ENCODE results near the gene ADGRE3.
"Not testable (repeated sequence)": the region's sequence is repeated elsewhere in the genome, so short reads cannot be mapped to it uniquely, and the experiment has no call there.

ADGRE3 gene

DNA sequence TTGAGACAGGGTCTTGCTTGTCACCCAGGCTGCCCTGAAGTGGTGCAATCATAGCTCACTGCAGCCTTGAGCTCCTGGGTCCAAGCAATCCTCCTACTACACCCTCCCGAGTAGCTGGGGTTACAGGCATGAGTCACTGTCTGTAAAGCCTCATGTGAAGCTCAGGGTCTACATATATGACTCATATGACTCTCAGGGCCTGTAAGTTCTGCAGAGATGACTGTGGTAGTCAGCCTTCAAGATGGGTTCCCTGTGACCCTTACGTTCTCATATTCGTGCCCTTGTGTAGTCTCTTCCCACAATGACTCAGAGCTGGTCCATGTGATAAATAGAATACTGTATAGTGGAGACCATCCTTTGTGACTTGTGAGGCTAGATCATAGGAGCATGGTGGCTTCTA is 89.5 kb downstream of the ADGRE3 start:
- peaks cover 13% of the 10 kb centered on the region for H3K36me3 Mint-ChIP-seq
- peak overlapping the region; percentile 77 for H3K27ac Mint-ChIP-seq
- peak overlapping the region; percentile 27 for H3K4me3 Mint-ChIP-seq
- H3K4me1 Mint-ChIP-seq: peaks cover 30% of the 10 kb centered on the region
- H3K9me3 Mint-ChIP-seq: not testable (repeated sequence)
- ATAC-seq: peak; percentile 97
- peak in 1 of 2 donors; percentile 72 for DNase-seq (ENCODE audit: low spot score in 2 of 2)

DNA sequence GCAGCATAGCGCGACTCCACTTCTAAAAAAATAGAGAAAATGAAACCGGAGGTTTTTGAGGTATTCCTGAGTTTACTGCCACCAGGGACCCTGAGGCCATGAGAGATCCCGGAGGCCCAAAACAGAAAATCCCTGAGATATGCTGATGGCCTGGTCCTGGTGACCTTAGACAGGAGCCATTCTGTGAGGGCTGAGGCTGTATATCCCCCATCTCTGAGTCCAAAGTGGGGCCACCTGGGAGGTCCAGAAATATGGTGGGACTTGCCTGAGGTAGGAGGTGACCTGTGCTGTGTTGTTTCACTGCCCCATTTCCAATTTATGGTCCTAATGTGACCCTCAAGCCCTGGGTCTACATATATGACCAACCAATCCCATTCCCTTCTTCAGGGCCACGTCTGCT is 90.3 kb downstream of the ADGRE3 start:
- not testable (repeated sequence) for ATAC-seq; DNase-seq (ENCODE audit: low spot score in 2 of 2); H3K9me3 Mint-ChIP-seq; H3K27ac Mint-ChIP-seq
- H3K4me1 Mint-ChIP-seq: peaks cover 30% of the 10 kb centered on the region
- peaks cover 13% of the 10 kb centered on the region for H3K36me3 Mint-ChIP-seq
- peak overlapping the region; percentile 39 for H3K4me3 Mint-ChIP-seq

DNA sequence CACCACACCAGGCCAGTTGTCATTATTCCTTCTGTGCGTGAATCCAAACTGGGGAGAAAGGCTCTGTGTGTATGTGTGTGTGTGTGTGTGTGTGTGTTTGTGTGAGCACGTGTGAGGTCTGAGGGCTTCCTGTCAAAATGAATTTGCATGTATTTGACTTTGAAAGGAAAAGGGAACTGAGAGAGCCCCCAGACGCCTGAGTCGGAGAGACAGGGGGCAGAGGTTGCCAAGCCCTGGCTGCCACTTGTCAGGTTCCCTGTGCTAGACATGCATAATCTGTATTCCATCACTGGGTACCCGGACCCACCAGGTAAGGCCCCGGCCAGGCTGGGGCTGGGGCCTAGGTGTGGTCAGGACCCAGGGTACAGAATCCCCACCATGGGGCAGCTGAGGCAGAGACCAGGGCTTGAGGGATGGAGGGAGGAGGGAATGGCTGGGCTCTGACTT is 91.7 kb downstream of the ADGRE3 start, which contains the start of gene CLEC17A:
Gene CLEC17A, plus strand, starts transcription at position 191 of the 447 bp plus-strand sequence. Its CDS starts 77 bp downstream, at position 268.
- peaks cover 22% of the 10 kb centered on the region for H3K4me1 Mint-ChIP-seq
- H3K36me3 Mint-ChIP-seq: peaks cover 13% of the 10 kb centered on the region
- H3K4me3 Mint-ChIP-seq: peak within 1 kb of the TSS; percentile 39
- no peak for DNase-seq (ENCODE audit: low spot score in 2 of 2)
- peak within 1 kb of the TSS; percentile 65 for H3K27ac Mint-ChIP-seq
- H3K9me3 Mint-ChIP-seq: no peaks in the 10 kb centered on the region
- no peak for ATAC-seq

DNA sequence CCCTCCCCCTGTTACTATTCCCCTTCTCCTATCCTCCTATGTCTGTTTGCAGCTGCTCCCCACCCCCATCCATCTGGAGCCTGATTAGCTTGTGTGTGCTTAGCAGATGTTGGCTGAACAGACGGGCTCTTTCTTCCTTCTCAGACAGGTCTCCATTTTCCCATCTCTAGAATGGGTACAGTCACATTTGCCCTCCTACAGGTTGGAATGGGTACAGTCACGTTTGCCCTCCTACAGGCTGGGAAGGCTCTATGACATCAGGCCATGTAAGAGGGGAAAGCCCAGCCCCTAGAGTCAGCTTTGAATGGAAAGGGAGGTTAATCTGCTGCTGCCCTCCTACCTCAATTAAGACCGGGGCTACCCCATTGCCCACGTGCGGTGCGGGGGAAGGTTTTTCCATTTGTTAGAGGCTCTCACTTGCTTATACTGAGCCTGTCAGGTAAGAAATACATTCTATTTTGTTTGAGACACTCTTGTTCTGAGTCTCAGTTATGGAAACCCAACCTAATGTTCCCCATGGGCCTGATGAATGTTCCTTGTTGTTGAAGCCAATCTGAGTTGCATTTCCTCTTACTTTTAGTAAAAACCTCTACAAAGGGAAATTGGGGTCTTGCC is 93.9 kb downstream of the ADGRE3 start:
- H3K27ac Mint-ChIP-seq: peak overlapping the region; percentile 12
- peaks cover 13% of the 10 kb centered on the region for H3K4me1 Mint-ChIP-seq
- H3K9me3 Mint-ChIP-seq: no peaks in the 10 kb centered on the region
- ATAC-seq (peak; percentile 2), DNase-seq (ENCODE audit: low spot score in 2 of 2) (no peak)
- no peak overlapping the region for H3K4me3 Mint-ChIP-seq
- peaks cover 5% of the 10 kb centered on the region for H3K36me3 Mint-ChIP-seq

DNA sequence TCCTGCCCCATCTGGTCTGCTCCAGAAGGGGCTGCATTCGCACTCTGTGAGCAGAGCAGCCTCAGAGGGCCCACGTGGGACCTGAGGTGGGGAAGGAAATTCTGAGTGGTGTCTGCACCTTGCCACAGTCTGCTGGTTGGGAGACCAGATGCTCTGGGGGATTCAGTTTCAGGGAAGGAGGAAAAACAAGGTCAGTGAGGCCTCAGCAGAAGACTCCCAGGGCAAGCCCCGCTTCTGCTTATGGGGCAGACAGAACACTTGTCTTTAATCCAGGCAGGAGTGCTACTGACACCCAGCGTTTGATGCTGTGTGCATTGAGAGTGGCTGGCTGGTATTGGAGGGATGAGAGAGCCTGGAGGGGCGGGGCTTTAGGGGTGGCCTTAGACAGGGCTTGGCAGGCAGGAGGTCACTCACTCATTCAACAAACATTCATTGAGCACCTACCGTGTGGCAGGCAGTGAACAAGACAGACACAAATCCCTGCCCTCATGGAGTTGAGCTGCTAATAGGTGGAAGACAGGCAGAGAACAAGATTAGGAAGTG is 96.7 kb downstream of the ADGRE3 start:
- ATAC-seq (no peak), DNase-seq (ENCODE audit: low spot score in 2 of 2) (no peak)
- H3K36me3 Mint-ChIP-seq: peaks cover 5% of the 10 kb centered on the region
- H3K9me3 Mint-ChIP-seq: no peaks in the 10 kb centered on the region
- no peak overlapping the region for H3K4me3 Mint-ChIP-seq
- peak overlapping the region; percentile 80 for H3K27ac Mint-ChIP-seq
- peaks cover 20% of the 10 kb centered on the region for H3K4me1 Mint-ChIP-seq

DNA sequence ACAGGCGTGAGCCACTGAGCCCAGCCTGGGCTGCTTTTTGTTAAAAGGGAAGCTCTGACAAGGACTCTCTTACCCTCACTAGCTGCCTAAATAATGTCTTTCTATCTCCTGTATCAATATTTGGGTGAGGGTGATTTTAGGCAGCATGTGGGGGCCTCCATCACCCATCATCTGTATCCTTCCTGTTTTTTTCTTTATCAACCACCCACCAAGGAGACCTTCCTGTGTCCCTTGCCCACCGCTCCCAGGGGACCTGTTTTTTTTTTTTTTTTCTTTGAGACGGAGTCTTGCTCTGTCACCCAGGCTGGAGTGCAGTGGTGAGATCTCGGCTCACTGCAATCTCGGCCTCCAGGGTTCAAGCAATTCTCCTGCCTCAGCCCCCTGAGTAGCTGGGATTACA is 97.4 kb downstream of the ADGRE3 start:
- no peak for ATAC-seq
- Mint-ChIP-seq H3K27ac (peak overlapping the region; percentile 80), H3K4me3 (no peak overlapping the region), H3K36me3 (peaks cover 5% of the 10 kb centered on the region), H3K9me3 (no peaks in the 10 kb centered on the region), H3K4me1 (peaks cover 20% of the 10 kb centered on the region)
- no peak for DNase-seq (ENCODE audit: low spot score in 2 of 2)

DNA sequence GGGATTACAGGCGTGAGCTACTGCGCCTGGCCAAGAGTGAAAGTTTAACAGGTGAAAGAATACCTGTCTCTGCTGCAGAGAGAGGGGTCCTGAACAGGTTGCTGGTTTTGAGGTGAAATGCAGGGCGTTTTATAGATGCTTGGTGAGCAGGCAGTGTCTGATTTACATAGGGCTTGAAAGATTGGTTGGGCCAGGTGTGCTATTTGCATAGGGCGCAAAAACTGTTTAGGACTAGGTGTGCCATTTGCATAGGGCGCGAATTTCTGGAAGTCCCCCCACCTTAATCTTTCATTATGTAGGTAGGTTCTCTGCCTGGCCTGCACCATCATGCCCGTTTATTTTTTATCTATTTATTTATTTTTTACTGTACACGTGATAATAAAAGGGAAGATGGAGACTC is 98.3 kb downstream of the ADGRE3 start:
- H3K27ac Mint-ChIP-seq: no peak overlapping the region
- no peak overlapping the region for H3K4me3 Mint-ChIP-seq
- DNase-seq (ENCODE audit: low spot score in 2 of 2) (no peak), ATAC-seq (no peak)
- peaks cover 5% of the 10 kb centered on the region for H3K36me3 Mint-ChIP-seq
- H3K9me3 Mint-ChIP-seq: no peaks in the 10 kb centered on the region
- H3K4me1 Mint-ChIP-seq: peaks cover 27% of the 10 kb centered on the region

DNA sequence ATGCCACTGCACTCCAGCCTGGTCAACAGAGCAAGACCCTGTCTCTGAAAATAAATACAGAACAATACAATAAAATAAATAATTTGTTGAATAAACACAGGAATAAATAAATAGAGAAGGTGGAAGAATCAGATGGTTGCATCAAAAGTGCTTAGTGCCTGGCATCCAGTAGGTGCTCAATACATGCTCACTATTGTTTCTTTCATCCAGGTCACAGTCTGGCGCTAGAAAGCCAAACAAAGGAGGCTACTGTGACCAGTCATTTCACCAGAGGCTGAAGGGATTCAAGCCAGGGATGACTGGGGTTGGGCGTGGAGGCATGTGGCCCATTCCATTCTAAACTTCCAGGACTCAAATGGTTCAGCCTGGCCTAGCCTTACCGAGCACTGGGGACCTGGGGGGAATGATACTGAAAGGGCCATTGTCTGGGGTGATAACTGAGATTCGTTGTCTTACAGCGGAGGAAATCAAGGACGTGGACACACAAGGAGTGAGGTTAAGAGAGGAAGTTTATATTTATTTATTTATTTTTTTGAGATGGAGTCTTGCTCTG is 99.1 kb downstream of the ADGRE3 start:
- H3K9me3 Mint-ChIP-seq: no peaks in the 10 kb centered on the region
- H3K36me3 Mint-ChIP-seq: peaks cover 4% of the 10 kb centered on the region
- peaks cover 31% of the 10 kb centered on the region for H3K4me1 Mint-ChIP-seq
- H3K4me3 Mint-ChIP-seq: no peak overlapping the region
- no peak overlapping the region for H3K27ac Mint-ChIP-seq
- ATAC-seq (no peak), DNase-seq (ENCODE audit: low spot score in 2 of 2) (no peak)

DNA sequence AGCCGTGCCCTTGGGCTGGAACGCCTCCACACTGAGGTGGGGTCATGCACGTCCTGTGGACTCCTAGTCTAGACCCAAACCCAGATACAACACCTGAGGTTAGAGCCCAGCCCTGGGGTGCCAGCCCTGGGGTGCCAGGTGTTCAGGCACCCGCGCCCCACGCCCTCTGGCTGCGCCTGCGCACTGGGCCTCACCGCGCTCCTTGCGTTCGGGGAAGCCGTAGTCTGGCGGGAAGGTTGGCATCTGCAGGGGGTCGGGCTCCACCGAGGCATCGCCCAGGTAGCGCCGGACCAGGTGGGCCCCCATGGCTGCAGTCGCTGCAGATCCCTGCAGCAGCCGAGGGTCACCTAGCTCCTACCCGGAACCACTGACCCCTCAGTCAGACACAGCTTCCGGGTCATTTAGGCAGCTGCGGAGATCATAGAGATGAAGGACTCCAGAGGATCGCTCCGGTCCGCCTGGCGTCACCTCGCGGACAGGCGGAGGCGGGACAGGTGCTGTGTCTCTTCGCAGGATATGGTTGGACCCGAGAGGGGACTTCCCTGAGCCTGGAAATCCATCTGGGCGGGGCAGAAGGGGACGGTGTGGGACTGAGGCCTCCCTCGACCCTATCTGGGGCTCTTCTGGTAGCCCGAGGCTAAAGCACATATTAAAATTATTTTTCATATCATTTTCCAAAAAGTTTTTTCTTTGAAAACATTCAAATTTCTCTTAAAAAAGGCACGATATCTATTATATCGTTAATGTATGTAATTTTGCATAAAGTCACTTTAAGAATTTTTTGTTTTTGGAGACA is 102.8 kb downstream of the ADGRE3 start, which contains the start of gene NDUFB7:
Gene NDUFB7, minus strand, starts transcription at position 372 of the 796 bp plus-strand sequence. Its CDS starts 66 bp downstream, at position 306.
- Mint-ChIP-seq H3K4me3 (peak within 1 kb of the TSS; percentile 92), H3K9me3 (no peaks in the 10 kb centered on the region), H3K27ac (peak within 1 kb of the TSS; percentile 90), H3K4me1 (peaks cover 54% of the 10 kb centered on the region), H3K36me3 (peaks cover 23% of the 10 kb centered on the region)
- peak; percentile 95 for ATAC-seq
- DNase-seq (ENCODE audit: low spot score in 2 of 2): peak; percentile 81 to 93

DNA sequence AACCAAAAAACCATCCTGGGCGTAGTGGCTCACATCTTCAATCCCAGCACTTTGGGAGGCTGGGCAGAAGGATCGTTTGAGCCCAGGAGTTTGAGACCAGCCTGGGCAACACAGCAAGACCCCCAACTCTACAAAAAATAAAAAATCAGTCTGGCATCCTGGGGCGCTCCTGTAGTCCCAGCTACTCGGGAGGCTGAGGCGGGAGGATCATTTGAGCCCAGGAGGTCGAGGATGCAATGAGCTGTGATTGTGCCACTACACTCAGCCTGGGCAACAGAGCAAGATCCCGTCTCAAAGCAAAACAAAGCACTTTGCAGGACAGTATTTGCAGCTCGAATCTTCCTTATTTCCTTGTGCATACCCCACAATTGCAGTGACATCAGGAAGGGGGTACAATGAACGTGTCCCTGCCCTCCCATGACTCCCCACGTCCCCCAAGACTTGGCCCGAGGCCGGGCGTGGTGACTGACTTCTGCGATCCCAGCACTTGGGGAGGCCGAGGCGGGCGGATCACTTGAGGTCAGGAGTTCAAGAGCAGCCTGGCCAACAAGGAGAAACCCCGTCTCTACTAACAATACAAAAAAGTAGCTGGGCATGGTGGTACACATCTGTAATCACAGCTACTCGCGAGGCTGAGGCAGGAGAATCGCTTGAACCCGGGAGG is 103.6 kb downstream of the ADGRE3 start:
- H3K9me3 Mint-ChIP-seq: no peaks in the 10 kb centered on the region
- peaks cover 62% of the 10 kb centered on the region for H3K4me1 Mint-ChIP-seq
- H3K27ac Mint-ChIP-seq: peak overlapping the region; percentile 90
- H3K4me3 Mint-ChIP-seq: peak overlapping the region; percentile 92
- H3K36me3 Mint-ChIP-seq: peaks cover 27% of the 10 kb centered on the region
- ATAC-seq (no peak), DNase-seq (ENCODE audit: low spot score in 2 of 2) (no peak)

Data from stimulated activated effector memory CD8-positive, alpha-beta T cell treated with anti-CD3 and anti-CD28 coated beads, Interleukin-12 subunit alpha, Interleukin-12 subunit beta, amount 100 ng/mL, for 72 hours (primary cell).